Activated naive CD8-positive, alpha-beta T cell treated with anti-CD3 and anti-CD28 coated beads, Interleukin-2, amount 10 ng/mL, durations not matched to agents 7 days and 5 days (primary cell): Measurements from ENCODE around the gene ST3GAL3. TPM values are rescaled to one million over a fixed set of nuclear protein-coding genes. Genes with fewer than 3 reads are reported as not detected.
A peak's percentile ranks its signal among the peaks of the same experiment; 100 is the strongest.
"Not testable (repeated sequence)": the region's sequence is repeated elsewhere in the genome, so short reads cannot be mapped to it uniquely, and the experiment has no call there.

ENCODE experiments used
- ATAC-seq: fragments of 150-1000 bp; cut with Tn5 transposase; one replicate; pipeline ENCODE4 v1.10.0; 2021; ENCODE audit warnings: low read depth, moderate library complexity
- POLR2A ChIA-PET: fragments of 350-600 bp; sonication (Branson Sonifier 250); formaldehyde crosslinking; loops from one replicate; lab custom pipeline; 2021; ENCODE audit warnings: antibody characterized with exemption; lab: Charles Lee
- DNase-seq: peaks from one replicate; pipeline ENCODE4 v3.0.0; 2021
- H3K27ac Mint-ChIP-seq: one replicate; pipeline ENCODE4 v1.8.0; 2022; ENCODE audit warnings: mild to moderate bottlenecking, mixed read lengths
- H3K27me3 Mint-ChIP-seq: one replicate; pipeline ENCODE4 v1.8.0; 2022; ENCODE audit warnings: mild to moderate bottlenecking, moderate library complexity, mixed read lengths
- H3K36me3 Mint-ChIP-seq: one replicate; pipeline ENCODE4 v1.8.0; 2021; ENCODE audit warnings: mild to moderate bottlenecking, mixed read lengths
- H3K4me1 Mint-ChIP-seq: one replicate; pipeline ENCODE4 v1.8.0; 2021; ENCODE audit warnings: mixed read lengths
- H3K4me3 Mint-ChIP-seq: one replicate; pipeline ENCODE4 v1.8.0; 2022; ENCODE audit warnings: mild to moderate bottlenecking, moderate library complexity, mixed read lengths
- H3K9me3 Mint-ChIP-seq: one replicate; pipeline ENCODE4 v1.8.0; 2021; ENCODE audit warnings: mixed read lengths
- total RNA-seq, 2 experiments: library from RNA; stranded (reverse); gene quantifications; one replicate each; pipeline ENCODE4 v1.2.3, GENCODE V29; 2021

ST3GAL3 gene
- total RNA-seq, 2 experiments from 2014 or later: 20.8 TPM

DNA sequence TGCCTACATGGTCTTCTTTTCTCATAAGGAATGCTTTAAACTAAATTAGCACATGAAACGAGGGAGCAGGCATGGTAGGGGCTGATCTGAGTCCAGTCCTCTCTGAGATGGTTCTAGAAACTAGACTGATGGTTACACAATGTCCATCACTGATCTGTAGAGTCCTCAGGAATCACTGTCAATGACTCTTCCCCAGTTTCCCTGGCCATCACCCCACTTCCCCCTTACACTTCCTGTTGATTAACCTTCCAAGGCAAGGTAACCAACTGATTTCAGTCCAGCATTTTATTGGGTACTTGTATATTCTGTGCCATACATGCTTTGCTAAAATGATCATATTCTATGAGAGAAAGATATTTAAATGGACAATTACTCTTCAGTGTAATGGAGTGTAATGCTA is 125.7 kb downstream of the ST3GAL3 start:
- Mint-ChIP-seq H3K4me1 (peaks cover 46% of the 10 kb centered on the region), H3K4me3 (peak overlapping the region; percentile 9), H3K27ac (peak overlapping the region; percentile 35), H3K27me3 (no peaks in the 10 kb centered on the region), H3K36me3 (peaks cover 18% of the 10 kb centered on the region), H3K9me3 (no peaks in the 10 kb centered on the region)
- DNase-seq (no peak), ATAC-seq (no peak)
- POLR2A ChIA-PET: no interaction called here

DNA sequence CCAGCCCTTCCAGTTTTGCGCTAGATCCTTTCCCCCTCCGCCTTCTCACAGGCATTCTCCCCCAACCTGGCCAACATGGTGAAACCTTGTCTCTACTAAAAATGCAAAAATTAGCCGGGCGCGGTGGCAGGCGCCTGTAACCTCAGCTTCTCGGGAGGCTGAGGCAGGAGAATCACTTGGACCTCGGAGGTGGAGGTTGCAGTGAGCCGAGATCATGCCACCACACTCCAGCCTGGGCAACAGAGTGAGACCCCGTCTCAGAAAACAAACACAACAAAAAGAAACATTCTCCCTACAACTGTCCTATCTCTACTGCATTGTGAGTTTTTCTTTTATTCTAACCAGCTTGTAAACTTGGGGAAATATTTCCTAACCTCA is 126.6 kb downstream of the ST3GAL3 start:
- H3K9me3 Mint-ChIP-seq, H3K27me3 Mint-ChIP-seq, DNase-seq, H3K4me3 Mint-ChIP-seq, ATAC-seq, POLR2A ChIA-PET: not testable (repeated sequence)
- Mint-ChIP-seq H3K4me1 (peaks cover 46% of the 10 kb centered on the region), H3K36me3 (peaks cover 22% of the 10 kb centered on the region), H3K27ac (peak overlapping the region; percentile 15)

- POLR2A ChIA-PET: no interaction called here
- Mint-ChIP-seq H3K36me3 (peaks cover 25% of the 10 kb centered on the region), H3K27me3 (no peaks in the 10 kb centered on the region), H3K4me1 (peaks cover 48% of the 10 kb centered on the region), H3K27ac (peak overlapping the region; percentile 15), H3K4me3 (peak overlapping the region; percentile 6), H3K9me3 (no peaks in the 10 kb centered on the region)
- DNase-seq: no peak
- no peak for ATAC-seq
These were observed 127.1 kb downstream of the ST3GAL3 start for GRCh38 chr1:43834280-43835081.

DNA sequence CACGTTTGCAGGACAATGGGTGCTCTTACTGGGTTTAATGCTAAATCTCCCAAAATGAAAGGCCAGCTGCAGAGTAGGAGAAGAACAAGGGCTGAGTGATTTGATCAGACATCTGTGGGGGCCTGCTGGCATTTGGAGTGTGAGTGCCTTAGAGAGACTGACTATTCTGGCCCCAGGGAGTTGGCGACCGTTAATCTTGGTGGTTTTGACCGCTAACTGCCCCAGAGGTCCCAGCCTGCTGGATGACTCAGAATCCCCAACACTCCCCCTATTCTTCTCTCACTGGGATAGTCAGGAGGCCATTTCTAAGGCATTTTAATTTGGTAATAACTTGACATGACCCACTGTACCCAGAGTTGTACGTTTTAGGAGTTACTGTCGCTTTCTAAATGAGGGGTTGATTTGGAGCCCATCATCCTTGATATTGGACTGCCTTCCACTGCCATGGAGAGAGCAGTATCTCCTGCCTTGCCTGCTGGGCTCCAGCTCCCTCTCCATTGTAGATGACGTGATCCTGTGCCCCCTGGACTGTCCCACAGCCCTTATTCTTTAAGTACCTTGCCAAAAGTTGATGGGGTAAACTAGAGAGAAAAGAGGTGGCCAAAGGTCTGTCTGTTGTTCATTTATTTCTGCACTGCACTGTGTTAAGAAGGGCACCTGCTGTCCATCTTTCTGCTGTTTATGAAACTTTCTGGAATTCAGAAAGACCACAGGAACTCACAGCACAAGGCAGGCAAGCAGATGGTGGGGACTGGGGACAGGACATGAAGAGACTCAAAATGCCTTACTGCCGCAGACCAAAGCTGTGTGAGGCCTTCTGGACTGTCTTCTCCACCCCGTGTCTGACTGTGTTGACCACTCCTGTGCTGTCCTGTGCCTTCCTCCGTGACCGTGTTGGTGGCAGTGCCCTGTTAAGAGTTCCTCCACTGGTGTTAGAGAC is 128.0 kb downstream of the ST3GAL3 start:
- Mint-ChIP-seq H3K9me3 (no peaks in the 10 kb centered on the region), H3K4me3 (no peak overlapping the region), H3K36me3 (peaks cover 30% of the 10 kb centered on the region), H3K4me1 (peaks cover 53% of the 10 kb centered on the region), H3K27me3 (no peaks in the 10 kb centered on the region), H3K27ac (peak overlapping the region; percentile 23)
- POLR2A ChIA-PET: no interaction called here
- DNase-seq: no peak
- ATAC-seq: no peak

DNA sequence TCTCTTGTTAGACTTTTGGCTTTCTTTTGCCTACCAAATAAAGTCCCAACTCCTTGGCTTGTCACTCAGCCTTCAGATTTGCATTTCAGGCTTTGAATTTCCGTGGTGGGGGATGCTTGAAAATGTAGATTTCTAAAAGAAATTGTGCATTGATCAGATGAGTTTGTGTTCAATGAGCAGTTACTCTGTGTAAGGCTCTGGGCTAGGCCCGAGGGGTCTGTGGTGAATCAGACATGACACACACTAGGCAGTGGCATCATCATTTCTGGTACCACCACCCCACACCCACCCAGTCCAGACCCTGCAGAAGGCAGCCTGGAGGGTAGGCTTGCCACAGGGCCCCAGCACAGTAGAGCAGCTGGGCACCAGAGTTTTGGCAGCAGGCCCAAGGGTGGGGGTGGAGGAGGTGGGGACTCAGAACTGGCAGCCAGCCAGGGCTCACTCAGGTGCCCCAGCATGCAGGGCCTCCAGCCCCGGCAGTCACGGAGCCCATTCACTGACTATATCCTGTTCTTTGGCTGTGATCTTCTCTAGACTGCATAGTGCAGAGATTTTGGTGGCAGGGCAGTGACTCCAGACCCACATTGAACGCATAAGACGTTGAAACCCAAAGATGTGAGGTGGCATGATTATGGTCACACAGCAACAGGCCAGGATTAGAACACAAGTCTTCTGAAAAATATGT is 129.1 kb downstream of the ST3GAL3 start:
- no peak overlapping the region for H3K4me3 Mint-ChIP-seq
- no peaks in the 10 kb centered on the region for H3K9me3 Mint-ChIP-seq
- H3K4me1 Mint-ChIP-seq: peaks cover 50% of the 10 kb centered on the region

GRCh38 chr1:43839056-43839455 is 131.7 kb downstream of the ST3GAL3 start:
- peaks cover 29% of the 10 kb centered on the region for H3K4me1 Mint-ChIP-seq
- peaks cover 46% of the 10 kb centered on the region for H3K36me3 Mint-ChIP-seq
- H3K27ac Mint-ChIP-seq: no peak overlapping the region
- ATAC-seq: no peak
- H3K4me3 Mint-ChIP-seq: no peak overlapping the region
- no peaks in the 10 kb centered on the region for H3K27me3 Mint-ChIP-seq
- peaks cover 11% of the 10 kb centered on the region for H3K9me3 Mint-ChIP-seq
- DNase-seq: no peak
- POLR2A ChIA-PET: no interaction called here

More for the DNA sequence above, 129.1 kb downstream of the ST3GAL3 start:
- DNase-seq: peak; percentile 50
- POLR2A ChIA-PET: no interaction called here
- ATAC-seq: peak; percentile 69
- Mint-ChIP-seq H3K36me3 (peaks cover 36% of the 10 kb centered on the region), H3K27ac (peak overlapping the region; percentile 23), H3K27me3 (no peaks in the 10 kb centered on the region)

GRCh38 chr1:43841321-43842174 is 134.2 kb downstream of the ST3GAL3 start:
- Mint-ChIP-seq H3K4me1 (peaks cover 11% of the 10 kb centered on the region), H3K27me3 (no peaks in the 10 kb centered on the region), H3K36me3 (peaks cover 37% of the 10 kb centered on the region), H3K4me3 (no peak overlapping the region), H3K9me3 (peaks cover 11% of the 10 kb centered on the region), H3K27ac (no peak overlapping the region)
- POLR2A ChIA-PET: no interaction called here
- DNase-seq (no peak), ATAC-seq (no peak)

GRCh38 chr1:43842175-43842498 is 134.8 kb downstream of the ST3GAL3 start:
- H3K4me3 Mint-ChIP-seq: no peak overlapping the region
- DNase-seq (no peak), ATAC-seq (no peak)
- peaks cover 9% of the 10 kb centered on the region for H3K4me1 Mint-ChIP-seq
- H3K27me3 Mint-ChIP-seq: no peaks in the 10 kb centered on the region
- POLR2A ChIA-PET: no interaction called here
- H3K9me3 Mint-ChIP-seq: peaks cover 11% of the 10 kb centered on the region
- no peak overlapping the region for H3K27ac Mint-ChIP-seq
- peaks cover 37% of the 10 kb centered on the region for H3K36me3 Mint-ChIP-seq

GRCh38 chr1:43843684-43844083 is 136.3 kb downstream of the ST3GAL3 start:
- peaks cover 37% of the 10 kb centered on the region for H3K36me3 Mint-ChIP-seq
- H3K4me3 Mint-ChIP-seq: no peak overlapping the region
- ATAC-seq (no peak), DNase-seq (no peak)
- no peak overlapping the region for H3K27ac Mint-ChIP-seq
- POLR2A ChIA-PET: no interaction called here
- peaks cover 12% of the 10 kb centered on the region for H3K4me1 Mint-ChIP-seq
- H3K9me3 Mint-ChIP-seq: peaks cover 11% of the 10 kb centered on the region
- no peaks in the 10 kb centered on the region for H3K27me3 Mint-ChIP-seq

GRCh38 chr1:43844114-43844513 is 136.8 kb downstream of the ST3GAL3 start:
- Mint-ChIP-seq H3K4me3 (no peak overlapping the region), H3K4me1 (peaks cover 12% of the 10 kb centered on the region)
- POLR2A ChIA-PET: no interaction called here

GRCh38 chr1:43847290-43847689 is 140.0 kb downstream of the ST3GAL3 start:
- ATAC-seq (no peak), DNase-seq (no peak)
- Mint-ChIP-seq H3K4me3 (no peak overlapping the region), H3K4me1 (peaks cover 2% of the 10 kb centered on the region), H3K9me3 (peaks cover 5% of the 10 kb centered on the region), H3K27me3 (no peaks in the 10 kb centered on the region), H3K36me3 (peaks cover 16% of the 10 kb centered on the region), H3K27ac (no peak overlapping the region)
- POLR2A ChIA-PET: no interaction called here

More at GRCh38 chr1:43844114-43844513, 136.8 kb downstream of the ST3GAL3 start:
- no peaks in the 10 kb centered on the region for H3K27me3 Mint-ChIP-seq
- no peak for DNase-seq
- peaks cover 11% of the 10 kb centered on the region for H3K9me3 Mint-ChIP-seq
- no peak for ATAC-seq
- H3K27ac Mint-ChIP-seq: no peak overlapping the region
- H3K36me3 Mint-ChIP-seq: peaks cover 37% of the 10 kb centered on the region

- Mint-ChIP-seq H3K4me3 (no peak overlapping the region), H3K27me3 (no peaks in the 10 kb centered on the region), H3K27ac (no peak overlapping the region), H3K36me3 (peaks cover 10% of the 10 kb centered on the region), H3K9me3 (peaks cover 3% of the 10 kb centered on the region), H3K4me1 (peaks cover 3% of the 10 kb centered on the region)
- POLR2A ChIA-PET: no interaction called here
- no peak for ATAC-seq
- no peak for DNase-seq
These were observed 140.5 kb downstream of the ST3GAL3 start for GRCh38 chr1:43847882-43848281.
